Measurements from ENCODE around the gene RSPH10B2. TPM values are rescaled to one million over a fixed set of nuclear protein-coding genes. Genes with fewer than 3 reads are reported as not detected.

Gene RSPH10B2
- total and polyA plus RNA-seq, 9 of the 15 experiments (the other 6 are each of a cell fraction or from before 2014, with no cell fraction given) = 0.04 to 0.11 (median 0.08) TPM; not detected in 5

DNA sequence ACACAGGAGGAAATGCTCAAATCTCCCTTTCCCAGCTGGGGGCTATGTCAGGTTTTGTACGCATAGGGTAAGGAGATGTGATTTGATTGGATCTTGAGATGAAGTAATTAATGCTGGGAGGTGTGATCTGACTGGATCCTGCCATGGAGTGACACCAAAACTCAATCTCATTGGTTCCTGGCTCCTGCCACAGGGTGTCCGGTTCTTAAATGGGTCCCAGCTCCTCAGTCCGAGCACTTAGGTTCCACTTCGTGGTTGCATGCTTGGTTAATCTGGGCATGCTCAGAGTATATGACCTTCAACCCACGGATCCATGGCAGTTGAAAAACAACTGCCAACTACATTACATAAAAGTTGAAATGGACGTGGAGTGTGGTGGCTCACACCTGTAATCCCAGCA lies 44.1 kb upstream of the RSPH10B2 start:
- Histone ChIP-seq H3K36me3 (ENCODE audit: control insufficient read depth, insufficient read depth, low read length) (peaks cover 6% of the 10 kb centered on the region), H3K4me3 (no peak overlapping the region), H3K27me3 (ENCODE audit: control insufficient read depth in 2 of 2, insufficient read depth in 2 of 2, low read length in 2 of 2) (peaks cover 5 to 20% of the 10 kb centered on the region in 2 experiments; a peak in 4 of 5 replicates), H3K4me2 (ENCODE audit: insufficient read depth, low read length) (no peak overlapping the region), H3K79me2 (ENCODE audit: control insufficient read depth, insufficient read depth, low read length) (peaks cover 22% of the 10 kb centered on the region), H2AFZ (ENCODE audit: low read depth, low read length) (no peak overlapping the region), H3K9me1 (ENCODE audit: control insufficient read depth, insufficient read depth, low read length) (no peaks in the 10 kb centered on the region), H3K4me1 (replicated peaks in 1 of 2; ENCODE audit: control insufficient read depth in 2 of 2, insufficient read depth in 2 of 2, low read length in 2 of 2) (peaks cover 3 to 17% of the 10 kb centered on the region in 2 experiments; a peak in 4 of 5 replicates), H3K27ac (ENCODE audit: extremely low read depth, low read depth, low read length) (no peak overlapping the region), H4K20me1 (replicated peaks; ENCODE audit: control insufficient read depth, insufficient read depth, low read length) (no peaks in the 10 kb centered on the region; the same call in 1 of the 2 replicates), H3K9ac (ENCODE audit: insufficient read depth in 1 of 2, low read depth in 2 of 2, low read length in 2 of 2) (no peak overlapping the region), H3K9me3 (replicated peaks; ENCODE audit: control insufficient read depth, insufficient read depth, low read depth, low read length) (peaks cover 8% of the 10 kb centered on the region)
- ATAC-seq = no peak
- no TSS peak for BruUV-seq (replicated peaks)
- 17% methylated on average over 6 of the region's 6 CpGs for WGBS (ENCODE audit: insufficient coverage, low coverage, missing lambda C conversion rate)
- ChIA-PET CTCF (ENCODE audit: low intra/inter-chr PET ratio) (no interaction called here), POLR2A (interaction anchor here (0.6 kb wide), 1 partner anchor 236 kb away, joined by 3 read pairs; no protein-coding TSS in a partner anchor)
- intact Hi-C loops (cut with micrococcal nuclease) (no loop called here), in situ Hi-C loops (cut with MboI) (no loop called here)
- FAIRE-seq = no peak
- no peak for DNase-seq (ENCODE audit: extremely low read depth in 1 of 4, low spot score in 3 of 4)
- TF ChIP-seq CHD1 (IDR thresholded peaks at IDR 0.05; ENCODE audit: low read length) (no peak), NFIX (CRISPR knock-in tag; IDR thresholded peaks at IDR 0.05; ENCODE audit: low read depth) (no peak), SMAD4 (CRISPR knock-in tag; conservative IDR thresholded peaks at IDR 0.05) (no peak), CBFA2T2 (conservative IDR thresholded peaks at IDR 0.05) (no peak), ETS2 (tag; IDR thresholded peaks at IDR 0.05; ENCODE audit: borderline replicate concordance, poor library complexity, severe bottlenecking) (no peak), TCF3 (CRISPR knock-in tag; IDR thresholded peaks at IDR 0.05) (no peak), NRF1 (conservative IDR thresholded peaks at IDR 0.05 in 1 of 2, IDR thresholded peaks at IDR 0.05 in 1 of 2) (peak; percentile 60 to 72)
- TF ChIP-seq, protein P1, sequence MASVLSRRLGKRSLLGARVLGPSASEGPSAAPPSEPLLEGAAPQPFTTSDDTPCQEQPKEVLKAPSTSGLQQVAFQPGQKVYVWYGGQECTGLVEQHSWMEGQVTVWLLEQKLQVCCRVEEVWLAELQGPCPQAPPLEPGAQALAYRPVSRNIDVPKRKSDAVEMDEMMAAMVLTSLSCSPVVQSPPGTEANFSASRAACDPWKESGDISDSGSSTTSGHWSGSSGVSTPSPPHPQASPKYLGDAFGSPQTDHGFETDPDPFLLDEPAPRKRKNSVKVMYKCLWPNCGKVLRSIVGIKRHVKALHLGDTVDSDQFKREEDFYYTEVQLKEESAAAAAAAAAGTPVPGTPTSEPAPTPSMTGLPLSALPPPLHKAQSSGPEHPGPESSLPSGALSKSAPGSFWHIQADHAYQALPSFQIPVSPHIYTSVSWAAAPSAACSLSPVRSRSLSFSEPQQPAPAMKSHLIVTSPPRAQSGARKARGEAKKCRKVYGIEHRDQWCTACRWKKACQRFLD (CRISPR knock-in tag; IDR thresholded peaks at IDR 0.05) = no peak
- TF ChIP-seq, protein P2, sequence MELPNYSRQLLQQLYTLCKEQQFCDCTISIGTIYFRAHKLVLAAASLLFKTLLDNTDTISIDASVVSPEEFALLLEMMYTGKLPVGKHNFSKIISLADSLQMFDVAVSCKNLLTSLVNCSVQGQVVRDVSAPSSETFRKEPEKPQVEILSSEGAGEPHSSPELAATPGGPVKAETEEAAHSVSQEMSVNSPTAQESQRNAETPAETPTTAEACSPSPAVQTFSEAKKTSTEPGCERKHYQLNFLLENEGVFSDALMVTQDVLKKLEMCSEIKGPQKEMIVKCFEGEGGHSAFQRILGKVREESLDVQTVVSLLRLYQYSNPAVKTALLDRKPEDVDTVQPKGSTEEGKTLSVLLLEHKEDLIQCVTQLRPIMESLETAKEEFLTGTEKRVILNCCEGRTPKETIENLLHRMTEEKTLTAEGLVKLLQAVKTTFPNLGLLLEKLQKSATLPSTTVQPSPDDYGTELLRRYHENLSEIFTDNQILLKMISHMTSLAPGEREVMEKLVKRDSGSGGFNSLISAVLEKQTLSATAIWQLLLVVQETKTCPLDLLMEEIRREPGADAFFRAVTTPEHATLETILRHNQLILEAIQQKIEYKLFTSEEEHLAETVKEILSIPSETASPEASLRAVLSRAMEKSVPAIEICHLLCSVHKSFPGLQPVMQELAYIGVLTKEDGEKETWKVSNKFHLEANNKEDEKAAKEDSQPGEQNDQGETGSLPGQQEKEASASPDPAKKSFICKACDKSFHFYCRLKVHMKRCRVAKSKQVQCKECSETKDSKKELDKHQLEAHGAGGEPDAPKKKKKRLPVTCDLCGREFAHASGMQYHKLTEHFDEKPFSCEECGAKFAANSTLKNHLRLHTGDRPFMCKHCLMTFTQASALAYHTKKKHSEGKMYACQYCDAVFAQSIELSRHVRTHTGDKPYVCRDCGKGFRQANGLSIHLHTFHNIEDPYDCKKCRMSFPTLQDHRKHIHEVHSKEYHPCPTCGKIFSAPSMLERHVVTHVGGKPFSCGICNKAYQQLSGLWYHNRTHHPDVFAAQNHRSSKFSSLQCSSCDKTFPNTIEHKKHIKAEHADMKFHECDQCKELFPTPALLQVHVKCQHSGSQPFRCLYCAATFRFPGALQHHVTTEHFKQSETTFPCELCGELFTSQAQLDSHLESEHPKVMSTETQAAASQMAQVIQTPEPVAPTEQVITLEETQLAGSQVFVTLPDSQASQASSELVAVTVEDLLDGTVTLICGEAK (IDR thresholded peaks at IDR 0.05) = peak; percentile 79
- TF ChIP-seq, protein P2 (CRISPR knock-in tag; IDR thresholded peaks at IDR 0.05) = no peak
- TF ChIP-seq, protein P3, sequence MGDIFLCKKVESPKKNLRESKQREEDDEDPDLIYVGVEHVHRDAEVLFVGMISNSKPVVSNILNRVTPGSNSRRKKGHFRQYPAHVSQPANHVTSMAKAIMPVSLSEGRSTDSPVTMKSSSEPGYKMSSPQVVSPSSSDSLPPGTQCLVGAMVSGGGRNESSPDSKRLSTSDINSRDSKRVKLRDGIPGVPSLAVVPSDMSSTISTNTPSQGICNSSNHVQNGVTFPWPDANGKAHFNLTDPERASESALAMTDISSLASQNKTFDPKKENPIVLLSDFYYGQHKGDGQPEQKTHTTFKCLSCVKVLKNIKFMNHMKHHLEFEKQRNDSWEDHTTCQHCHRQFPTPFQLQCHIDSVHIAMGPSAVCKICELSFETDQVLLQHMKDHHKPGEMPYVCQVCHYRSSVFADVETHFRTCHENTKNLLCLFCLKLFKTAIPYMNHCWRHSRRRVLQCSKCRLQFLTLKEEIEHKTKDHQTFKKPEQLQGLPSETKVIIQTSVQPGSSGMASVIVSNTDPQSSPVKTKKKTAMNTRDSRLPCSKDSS (IDR thresholded peaks at IDR 0.05; ENCODE audit: low read depth, partially characterized antibody) = no peak
